ENCODE results near the gene GPX3.

Gene GPX3

GRCh38 chr5:151076616-151077015 is 56.2 kb downstream of the GPX3 start:
- peaks cover 9% of the 10 kb centered on the region for H3K79me1 ChIP-seq (ENCODE audit: low read length)
- WGBS (ENCODE audit: extremely low coverage, insufficient coverage, low lambda C conversion rate): no CpG with 5 or more reads among the region's 6 CpGs
- no peak overlapping the region for H3K4ac ChIP-seq (ENCODE audit: low read depth, low read length)
- no peaks in the 10 kb centered on the region for H3K79me2 ChIP-seq (ENCODE audit: control insufficient read depth, insufficient read depth, low read length)
- peaks cover 3% of the 10 kb centered on the region for H3K4me1 ChIP-seq (ENCODE audit: control insufficient read depth, low read depth, low read length)
- no peak overlapping the region for H4K8ac ChIP-seq (ENCODE audit: low read depth, low read length)
- no peak overlapping the region for H3K9ac ChIP-seq (ENCODE audit: low read length)
- no peak overlapping the region for H2AK5ac ChIP-seq (ENCODE audit: low read length)
- H3K27me3 ChIP-seq (ENCODE audit: insufficient read depth, low read length, poor library complexity): no peaks in the 10 kb centered on the region
- no peak overlapping the region for H3K4me3 ChIP-seq (ENCODE audit: low read length)
- H2BK15ac ChIP-seq (replicated peaks; ENCODE audit: low read depth): no peak overlapping the region
- no peak overlapping the region for H3K18ac ChIP-seq (ENCODE audit: low read length)
- H3K56ac ChIP-seq (ENCODE audit: low read length): no peak overlapping the region
- H4K5ac ChIP-seq (ENCODE audit: low read length): no peak overlapping the region
- H3K4me2 ChIP-seq (ENCODE audit: low read length): no peak overlapping the region
- DNase-seq: no peak
- H3K23ac ChIP-seq (ENCODE audit: low read length): no peak overlapping the region
- H3K36me3 ChIP-seq (ENCODE audit: control insufficient read depth, insufficient read depth, low read length): no peaks in the 10 kb centered on the region
- H2BK5ac ChIP-seq (ENCODE audit: low read length): no peak overlapping the region
- H2BK120ac ChIP-seq (ENCODE audit: low read depth, low read length): no peak overlapping the region
- no peak overlapping the region for H3K27ac ChIP-seq (ENCODE audit: low read depth, low read length)

- Histone ChIP-seq H3K36me3 (ENCODE audit: control insufficient read depth, insufficient read depth, low read length) (no peaks in the 10 kb centered on the region), H3K18ac (ENCODE audit: low read length) (no peak overlapping the region), H3K27ac (ENCODE audit: low read depth, low read length) (no peak overlapping the region), H2BK120ac (ENCODE audit: low read depth, low read length) (no peak overlapping the region), H3K79me2 (ENCODE audit: control insufficient read depth, insufficient read depth, low read length) (no peaks in the 10 kb centered on the region), H3K23ac (ENCODE audit: low read length) (no peak overlapping the region), H3K4me2 (ENCODE audit: low read length) (no peak overlapping the region), H3K27me3 (ENCODE audit: insufficient read depth, low read length, poor library complexity) (no peaks in the 10 kb centered on the region), H4K5ac (ENCODE audit: low read length) (no peak overlapping the region), H3K4me1 (ENCODE audit: control insufficient read depth, low read depth, low read length) (peaks cover 3% of the 10 kb centered on the region), H4K8ac (ENCODE audit: low read depth, low read length) (no peak overlapping the region), H3K4ac (ENCODE audit: low read depth, low read length) (no peak overlapping the region), H3K79me1 (ENCODE audit: low read length) (peaks cover 7% of the 10 kb centered on the region), H2AK5ac (ENCODE audit: low read length) (no peak overlapping the region), H3K56ac (ENCODE audit: low read length) (no peak overlapping the region), H2BK15ac (replicated peaks; ENCODE audit: low read depth) (no peak overlapping the region), H2BK5ac (ENCODE audit: low read length) (no peak overlapping the region), H3K9ac (ENCODE audit: low read length) (no peak overlapping the region), H3K4me3 (ENCODE audit: low read length) (no peak overlapping the region)
- WGBS (ENCODE audit: extremely low coverage, insufficient coverage, low lambda C conversion rate): no CpG with 5 or more reads among the region's 9 CpGs
- no peak for DNase-seq
These were observed 57.0 kb downstream of the GPX3 start for GRCh38 chr5:151077419-151077818.

DNA sequence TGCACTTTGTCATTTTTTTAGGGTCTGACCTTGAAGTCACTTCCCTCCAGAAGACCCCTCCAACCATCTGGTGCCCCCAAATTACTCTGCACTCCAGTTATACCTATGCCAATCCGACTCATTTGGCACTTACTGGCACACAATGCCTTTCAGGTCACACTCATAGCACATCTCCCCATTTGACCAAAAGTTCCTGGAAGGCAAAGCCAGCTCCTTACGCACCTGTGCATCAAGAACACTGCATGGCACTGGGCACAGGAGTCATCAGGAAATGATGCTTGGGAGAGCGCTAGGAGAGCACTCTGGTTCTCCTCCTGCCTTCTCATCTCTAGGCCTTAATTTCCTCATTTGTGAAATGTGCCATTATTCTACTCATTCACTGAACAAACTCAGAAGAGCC is 57.6 kb downstream of the GPX3 start:
- H3K4me2 ChIP-seq (ENCODE audit: low read length): no peak overlapping the region
- no peak overlapping the region for H4K5ac ChIP-seq (ENCODE audit: low read length)
- H3K27me3 ChIP-seq (ENCODE audit: insufficient read depth, low read length, poor library complexity): no peaks in the 10 kb centered on the region
- H2BK120ac ChIP-seq (ENCODE audit: low read depth, low read length): no peak overlapping the region
- no peaks in the 10 kb centered on the region for H3K79me2 ChIP-seq (ENCODE audit: control insufficient read depth, insufficient read depth, low read length)
- no peak overlapping the region for H3K4me3 ChIP-seq (ENCODE audit: low read length)
- H3K18ac ChIP-seq (ENCODE audit: low read length): no peak overlapping the region
- peaks cover 3% of the 10 kb centered on the region for H3K4me1 ChIP-seq (ENCODE audit: control insufficient read depth, low read depth, low read length)
- H3K9ac ChIP-seq (ENCODE audit: low read length): no peak overlapping the region
- no peak overlapping the region for H3K4ac ChIP-seq (ENCODE audit: low read depth, low read length)
- H3K36me3 ChIP-seq (ENCODE audit: control insufficient read depth, insufficient read depth, low read length): no peaks in the 10 kb centered on the region
- H4K8ac ChIP-seq (ENCODE audit: low read depth, low read length): no peak overlapping the region
- no peak overlapping the region for H3K27ac ChIP-seq (ENCODE audit: low read depth, low read length)
- no peak overlapping the region for H2BK5ac ChIP-seq (ENCODE audit: low read length)
- no peak overlapping the region for H2BK15ac ChIP-seq (replicated peaks; ENCODE audit: low read depth)
- no peak overlapping the region for H2AK5ac ChIP-seq (ENCODE audit: low read length)
- H3K23ac ChIP-seq (ENCODE audit: low read length): no peak overlapping the region
- DNase-seq: no peak
- no peak overlapping the region for H3K56ac ChIP-seq (ENCODE audit: low read length)
- peaks cover 7% of the 10 kb centered on the region for H3K79me1 ChIP-seq (ENCODE audit: low read length)
- no CpG with 5 or more reads among the region's 3 CpGs for WGBS (ENCODE audit: extremely low coverage, insufficient coverage, low lambda C conversion rate)
